A549 treated with AZD2906 at 1 μM for 4 hours (cell line): ENCODE results near the gene MRAS. TPM values are rescaled to one million over a fixed set of nuclear protein-coding genes. Genes with fewer than 3 reads are reported as not detected.

Experiments used
- total RNA-seq: library from RNA; stranded (reverse); fragments of 200-300 nt; extraction: Qiagen RNA extraction; gene quantifications from 5 replicates; pipeline ENCODE4 v1.2.3, GENCODE V29; 2022

Gene MRAS
- total RNA-seq: 6.3 to 9.5 TPM (median 8.2 TPM) in 5 replicates

DNA sequence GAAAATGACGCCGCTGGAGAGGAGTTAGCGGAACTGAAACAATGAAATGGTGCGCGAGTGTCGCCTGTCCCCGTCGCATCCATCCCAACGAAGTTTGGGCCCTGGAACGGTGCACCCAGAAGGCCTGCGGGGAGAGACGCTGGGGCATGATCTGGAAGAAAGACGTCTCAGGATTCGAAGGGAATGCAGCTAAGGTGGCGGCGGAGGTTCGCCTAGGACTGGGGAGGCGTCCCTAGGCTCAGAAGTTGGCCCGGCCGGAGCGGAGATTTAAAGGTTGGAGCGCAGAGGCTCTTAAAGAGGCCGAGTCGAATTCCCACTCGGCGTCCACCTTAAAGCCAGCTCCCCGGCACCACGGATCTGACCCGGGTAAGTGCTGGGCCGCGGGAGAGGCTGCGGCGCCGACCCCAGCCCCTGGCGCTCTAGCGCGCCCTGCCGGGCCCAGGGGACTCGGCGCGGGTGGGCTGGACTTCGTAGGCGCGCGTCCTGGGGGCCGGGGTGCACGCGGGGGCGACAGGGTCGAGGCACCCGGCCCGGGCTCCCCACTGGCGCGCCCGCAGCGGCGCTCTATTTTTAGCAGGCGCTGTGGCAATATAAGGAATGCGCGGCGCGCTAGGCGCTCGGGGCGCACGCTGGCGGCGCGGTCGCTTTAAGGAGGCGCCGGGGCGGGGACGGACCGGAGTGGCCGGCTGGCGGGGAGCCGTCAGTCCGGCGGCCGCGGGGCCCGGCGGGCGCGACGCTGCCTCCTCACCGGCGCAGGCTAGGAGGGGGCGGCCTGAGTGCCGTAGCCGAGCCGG lies at the start of gene MRAS:
TSS of gene MRAS (plus strand) at position 620 of the 794 bp plus-strand sequence. CDS start 24,305 bp downstream, outside the sequence.

DNA sequence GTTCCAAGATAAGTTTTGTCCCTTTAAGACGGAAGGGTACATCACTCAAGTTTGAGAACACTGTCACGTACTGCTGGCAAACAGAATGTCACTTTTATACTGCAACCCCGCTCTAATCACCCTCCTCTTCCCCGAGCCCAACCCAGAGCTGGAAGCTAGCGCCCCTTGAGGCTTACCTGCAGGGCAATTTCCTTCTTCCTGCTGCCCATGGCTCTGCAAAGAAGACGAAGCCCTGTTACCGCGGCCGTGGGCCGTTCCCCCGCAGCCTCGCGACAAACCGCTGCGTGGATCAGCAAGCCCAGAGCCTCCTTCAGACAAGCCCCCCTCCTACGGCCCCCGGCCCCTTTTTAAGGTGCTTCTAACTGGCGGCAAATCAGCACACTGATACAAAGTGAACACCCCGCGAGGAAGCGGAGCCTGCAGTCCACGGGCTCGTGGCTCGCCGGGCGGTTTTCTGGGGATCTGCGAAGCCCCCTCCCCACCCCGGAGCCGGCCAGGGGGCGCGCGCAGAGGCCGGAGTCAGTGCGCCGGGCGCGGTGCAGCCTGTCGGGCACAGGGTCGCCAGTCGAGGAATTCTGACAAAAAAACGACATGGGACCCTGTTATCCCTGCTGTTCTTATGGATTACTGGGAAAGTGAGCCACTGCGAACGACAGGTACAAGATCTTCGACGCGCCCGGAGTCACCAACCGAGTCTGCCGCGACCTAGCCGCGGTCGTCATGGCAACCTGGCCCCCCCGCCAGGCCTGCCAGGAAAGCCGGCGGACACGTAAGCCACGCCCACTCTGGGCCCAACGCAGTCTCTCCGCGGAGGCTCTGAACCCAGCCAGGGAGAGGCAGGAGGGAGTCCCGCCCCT lies 19.0 kb upstream of the MRAS start, which contains the start of gene NME9:
TSS of gene NME9 (minus strand) at position 725 of the 857 bp plus-strand sequence. CDS start at position 209, 516 bp downstream.

DNA sequence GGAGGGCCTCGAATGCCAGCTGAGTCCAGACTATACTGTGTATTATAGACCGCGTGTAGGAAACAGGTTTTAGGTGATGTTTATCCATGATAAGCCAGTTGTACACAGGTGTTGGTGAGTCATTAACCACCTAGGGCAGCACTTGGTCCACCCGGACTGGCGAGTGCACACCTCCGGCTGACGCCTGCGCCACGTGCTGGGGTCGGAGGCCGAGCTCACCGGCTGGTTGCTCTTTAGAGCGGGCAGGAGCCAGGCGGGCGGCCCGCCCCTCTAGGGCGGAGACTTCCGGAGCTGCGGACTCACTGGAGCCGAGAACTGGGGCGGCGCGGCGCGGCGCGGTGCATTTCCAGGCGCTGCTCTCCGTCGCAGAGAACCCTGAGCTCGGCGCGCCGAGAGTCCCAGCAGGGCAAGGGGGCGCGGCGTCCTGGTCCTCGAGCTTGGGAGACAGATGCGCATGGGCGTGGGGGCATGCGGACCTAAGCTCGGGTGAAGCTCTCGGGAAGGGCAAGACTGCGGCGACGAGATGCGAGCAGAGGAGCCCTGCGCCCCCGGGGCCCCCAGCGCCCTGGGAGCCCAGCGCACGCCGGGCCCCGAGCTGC lies 86.0 kb downstream of the MRAS start, which contains the start of gene ESYT3:
TSS of gene ESYT3 (plus strand) at position 341 of the 599 bp plus-strand sequence. CDS start at position 524, 183 bp downstream.

Other genes with a start within 250 kb of the MRAS start
- 9.2 to 11.7 TPM (median 11.0 TPM) in 5 replicates for gene DZIP1L, start 233.0 kb upstream of the MRAS start, total RNA-seq
- gene A4GNT, start 216.2 kb upstream of the MRAS start, total RNA-seq: not detected in 5 replicates
- gene DBR1, start 173.7 kb upstream of the MRAS start, total RNA-seq: 12.2 to 14.6 TPM (median 12.8 TPM) in 5 replicates
- gene ARMC8, start 161.3 kb upstream of the MRAS start, total RNA-seq: 35.8 to 49.3 TPM (median 41.0 TPM) in 5 replicates
- not detected in 5 replicates for gene NME9, start 18.7 kb upstream of the MRAS start, total RNA-seq
- gene ESYT3, start 86.0 kb downstream of the MRAS start, total RNA-seq: 0.37 to 0.85 TPM (median 0.57 TPM) in 5 replicates
- gene CEP70, start 245.7 kb downstream of the MRAS start, total RNA-seq: 7.9 to 12.3 TPM (median 10.1 TPM) in 5 replicates